ENCODE measurements around the gene PCDHGC4.

The PCDHGC4 gene

GRCh38 chr5:141478321-141478945 is 6.4 kb upstream of the PCDHGC4 start:
- POLR2A ChIA-PET: interaction anchor here (1.0 to 1.7 kb wide), 3 partner anchors 10 to 43 kb away, joined by 3 to 8 read pairs (median 5); partner anchors contain the start of gene PCDHGC5
- CTCF ChIA-PET: interaction anchor here (0.9 to 7.5 kb wide), 17 partner anchors 9 to 140 kb away, joined by 3 to 99 read pairs (median 6); partner anchors contain the start of genes DIAPH1, PCDHGA11, PCDHGA12 and PCDHGC5
- peak; percentile 28 for TF ChIP-seq CTCF (IDR thresholded peaks at IDR 0.05; ENCODE audit: insufficient read depth, low read length, missing control alignments)
- peak overlapping the region; percentile 84 for H3K4me3 ChIP-seq (ENCODE audit: low read depth, low read length)
- DNase-seq (ENCODE audit: low read depth, low spot score): no peak

- DNase-seq (ENCODE audit: low read depth, low spot score): no peak
- TF ChIP-seq CTCF (IDR thresholded peaks at IDR 0.05; ENCODE audit: insufficient read depth, low read length, missing control alignments): no peak
- ChIA-PET CTCF (interaction anchor here (1.5 to 37.5 kb wide), 5 partner anchors 9 to 84 kb away, joined by 4 to 856 read pairs (median 9); partner anchors contain the start of gene PCDHGC5), POLR2A (no interaction called here)
- H3K4me3 ChIP-seq (ENCODE audit: low read depth, low read length): peak overlapping the region; percentile 40
Measured at GRCh38 chr5:141479776-141480175, 5.1 kb upstream of the PCDHGC4 start.

DNA sequence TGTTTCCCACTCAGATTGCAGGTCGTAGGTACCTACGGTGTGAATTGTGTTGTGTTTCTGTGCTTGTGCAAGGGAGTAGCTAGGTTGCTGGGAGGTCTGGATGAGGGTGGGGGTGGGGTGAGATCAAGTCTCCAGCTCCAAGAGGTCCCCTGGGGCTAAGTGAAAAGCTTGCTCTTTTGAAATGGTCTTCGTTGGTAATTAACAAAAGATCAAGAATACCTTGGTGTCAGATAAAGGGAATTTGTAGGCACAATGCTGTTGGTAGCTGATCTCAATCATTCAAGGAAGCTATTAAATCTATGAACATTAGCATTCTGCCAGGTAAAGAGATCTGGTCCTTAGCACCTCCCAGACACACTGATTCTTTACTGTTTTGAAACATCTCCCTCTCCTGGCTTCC is 928 bp upstream of the PCDHGC4 start:
- DNase-seq (ENCODE audit: low read depth, low spot score): no peak
- no peak overlapping the region; the same call in 1 of the 2 replicates for H3K4me3 ChIP-seq (ENCODE audit: low read depth, low read length)
- ChIA-PET CTCF (interaction anchor here (0.9 to 37.5 kb wide), 6 partner anchors 9 to 74 kb away, joined by 4 to 856 read pairs (median 7); partner anchors contain the start of genes PCDHGA12 and PCDHGC3), POLR2A (no interaction called here)
- no peak for TF ChIP-seq CTCF (IDR thresholded peaks at IDR 0.05; ENCODE audit: insufficient read depth, low read length, missing control alignments)

GRCh38 chr5:141484310-141484640 is 555 bp upstream of the PCDHGC4 start:
- H3K4me3 ChIP-seq (ENCODE audit: low read depth, low read length): peak overlapping the region; percentile 36
- CTCF ChIA-PET: interaction anchor here (0.9 to 37.5 kb wide), 7 partner anchors 9 to 74 kb away, joined by 3 to 856 read pairs (median 5); partner anchors contain the start of genes PCDHGA12 and PCDHGC3
- POLR2A ChIA-PET: no interaction called here
- DNase-seq (ENCODE audit: low read depth, low spot score): no peak
- TF ChIP-seq CTCF (IDR thresholded peaks at IDR 0.05; ENCODE audit: insufficient read depth, low read length, missing control alignments): no peak

GRCh38 chr5:141485321-141486055 is 658 bp downstream of the PCDHGC4 start:
- no peak for TF ChIP-seq CTCF (IDR thresholded peaks at IDR 0.05; ENCODE audit: insufficient read depth, low read length, missing control alignments)
- no peak for DNase-seq (ENCODE audit: low read depth, low spot score)
- ChIA-PET POLR2A (interaction anchor here (1.0 to 1.2 kb wide), 3 partner anchors 9 to 28 kb away, joined by 3 read pairs; no protein-coding TSS in a partner anchor), CTCF (interaction anchor here (0.6 to 37.5 kb wide), 10 partner anchors 9 to 75 kb away, joined by 3 to 856 read pairs (median 3); partner anchors contain the start of genes PCDHGA12 and PCDHGC3)
- peak overlapping the region; percentile 36 for H3K4me3 ChIP-seq (ENCODE audit: low read depth, low read length)

DNA sequence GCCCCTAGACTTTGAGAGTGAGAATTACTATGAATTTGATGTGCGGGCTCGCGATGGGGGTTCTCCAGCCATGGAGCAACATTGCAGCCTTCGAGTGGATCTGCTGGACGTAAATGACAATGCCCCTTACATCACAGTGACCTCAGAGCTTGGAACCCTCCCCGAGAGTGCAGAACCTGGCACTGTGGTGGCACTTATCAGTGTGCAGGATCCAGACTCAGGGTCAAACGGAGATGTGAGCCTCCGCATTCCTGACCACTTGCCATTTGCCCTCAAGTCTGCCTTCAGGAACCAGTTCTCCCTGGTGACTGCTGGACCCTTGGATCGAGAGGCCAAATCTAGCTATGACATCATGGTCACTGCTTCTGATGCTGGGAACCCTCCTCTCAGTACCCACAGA is 1.3 kb downstream of the PCDHGC4 start:
- DNase-seq (ENCODE audit: low read depth, low spot score): no peak
- H3K4me3 ChIP-seq (ENCODE audit: low read depth, low read length): no peak overlapping the region
- TF ChIP-seq CTCF (IDR thresholded peaks at IDR 0.05; ENCODE audit: insufficient read depth, low read length, missing control alignments): no peak
- CTCF ChIA-PET: interaction anchor here (0.7 to 37.5 kb wide), 8 partner anchors 9 to 75 kb away, joined by 3 to 856 read pairs (median 4); partner anchors contain the start of genes PCDHGA12 and PCDHGC3
- POLR2A ChIA-PET: interaction anchor here (0.7 to 1.2 kb wide), 3 partner anchors 9 to 28 kb away, joined by 3 read pairs; partner anchors contain the start of gene PCDHGC3
